DOHH2 (cell line): ENCODE data around the gene ERN1.

Source experiments
- H3F3A ChIP-seq: fragments of 200-600 bp; sonication (generic), shearing (Covaris generic); 2 replicates; pipeline ENCODE4 v1.6.0; 2016; ENCODE audit warnings: antibody characterized with exemption, mild to moderate bottlenecking; ENCODE audit not compliant: control insufficient read depth, insufficient read depth
- H3K27ac ChIP-seq: fragments of 200-600 bp; sonication (generic); 2 replicates; pipeline ENCODE4 v1.5.1; 2014; ENCODE audit warnings: low read depth, mild to moderate bottlenecking, low read length, moderate library complexity
- H3K27me3 ChIP-seq: fragments of 200-600 bp; sonication (generic); 2 replicates; pipeline ENCODE4 v1.6.1; 2014; ENCODE audit warnings: mild to moderate bottlenecking, low read length, mixed read lengths; ENCODE audit not compliant: control insufficient read depth
- H3K36me3 ChIP-seq: fragments of 200-600 bp; sonication (generic); 2 replicates; pipeline ENCODE4 v1.6.1; 2014; ENCODE audit warnings: mild to moderate bottlenecking, low read length, moderate library complexity, mixed read lengths; ENCODE audit not compliant: control insufficient read depth
- H3K4me1 ChIP-seq: fragments of 200-600 bp; sonication (generic); 2 replicates; pipeline ENCODE4 v1.6.1; 2014; ENCODE audit warnings: mild to moderate bottlenecking, low read length, mixed read lengths; ENCODE audit not compliant: control insufficient read depth
- H3K4me2 ChIP-seq: fragments of 200-600 bp; sonication (generic); 2 replicates; pipeline ENCODE4 v1.6.0; 2014; ENCODE audit warnings: mild to moderate bottlenecking, low read length, moderate library complexity
- H3K4me3 ChIP-seq: fragments of 200-600 bp; sonication (generic); 2 replicates; pipeline ENCODE4 v1.5.1; 2014; ENCODE audit warnings: mild to moderate bottlenecking, low read length, mixed read lengths
- H3K79me2 ChIP-seq: fragments of 200-600 bp; sonication (generic); 2 replicates; pipeline ENCODE4 v1.6.1; 2014; ENCODE audit warnings: mild to moderate bottlenecking, low read length, mixed read lengths; ENCODE audit not compliant: control insufficient read depth
- H3K9me2 ChIP-seq: fragments of 200-600 bp; sonication (generic); replicated peaks from 2 replicates; pipeline ENCODE4 v1.6.1; 2014; ENCODE audit warnings: mild to moderate bottlenecking, low read length, mixed read lengths; ENCODE audit not compliant: control insufficient read depth
- H3K9me3 ChIP-seq: fragments of 200-600 bp; sonication (generic); 2 replicates; pipeline ENCODE4 v1.6.1; 2014; ENCODE audit warnings: antibody characterized with exemption, low read length, mixed read lengths; ENCODE audit not compliant: control insufficient read depth, insufficient read depth
- H4K20me1 ChIP-seq: fragments of 200-600 bp; sonication (generic); 2 replicates; pipeline ENCODE4 v1.6.0; 2014; ENCODE audit warnings: low read depth, mild to moderate bottlenecking, antibody characterized with exemption, low read length, moderate library complexity; ENCODE audit not compliant: control insufficient read depth, insufficient read depth
- EZH2phosphoT487 ChIP-seq: fragments of 200-600 bp; sonication (generic); IDR thresholded peaks from 2 replicates; pipeline ENCODE4 v1.6.1; 2017; ENCODE audit warnings: borderline replicate concordance, mild to moderate bottlenecking, antibody characterized with exemption, low read length, moderate library complexity, mixed read lengths
- TF ChIP-seq, protein P1 (sequence below): fragments of 200-600 bp; sonication (generic); IDR thresholded peaks from one replicate; pipeline ENCODE4 v1.5.1; 2014; ENCODE audit warnings: antibody characterized with exemption, mild to moderate bottlenecking, low read depth, low read length; ENCODE audit not compliant: poor library complexity, severe bottlenecking

The ERN1 gene

DNA sequence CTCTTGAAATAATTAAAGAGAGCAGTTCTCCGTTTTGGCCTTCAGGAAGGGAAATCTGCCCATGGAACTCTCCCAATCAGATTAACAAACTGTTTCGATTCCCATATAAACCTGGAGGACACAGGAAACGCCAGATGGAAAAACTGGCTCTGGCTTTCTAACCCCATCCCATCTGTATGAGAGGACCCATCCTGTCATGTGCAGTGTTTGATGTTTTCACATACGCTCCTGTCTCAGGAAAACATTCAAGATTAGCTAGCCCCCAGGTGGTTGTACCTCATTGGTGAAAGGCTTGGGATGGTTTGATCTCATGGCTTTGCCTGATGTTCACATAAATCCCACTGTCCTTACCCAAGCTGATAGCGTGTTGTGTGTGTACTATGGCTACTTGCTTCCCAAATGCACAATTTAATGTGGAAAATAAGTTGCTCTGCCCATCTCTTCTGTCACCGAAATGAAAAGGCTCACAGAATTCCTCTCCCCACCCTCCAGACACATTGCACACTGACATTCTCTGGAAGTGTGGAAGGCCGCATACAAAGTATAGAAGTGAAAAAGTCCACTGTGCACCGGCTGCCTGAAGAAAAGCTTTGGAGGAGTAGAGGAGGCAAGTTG, 18.2 kb upstream of the ERN1 start:
- Histone ChIP-seq H4K20me1 (no peaks in the 10 kb centered on the region), H3K9me3 (no peaks in the 10 kb centered on the region), H3K9me2 (no peaks in the 10 kb centered on the region), H3K36me3 (peaks cover 35% of the 10 kb centered on the region), H3K27ac (peak overlapping the region; percentile 90), H3K27me3 (no peaks in the 10 kb centered on the region), H3F3A (peaks cover 48% of the 10 kb centered on the region), H3K4me2 (no peak overlapping the region), H3K4me1 (peaks cover 21% of the 10 kb centered on the region), H3K4me3 (no peak overlapping the region), H3K79me2 (peaks cover 14% of the 10 kb centered on the region)
- TF ChIP-seq, protein P1, sequence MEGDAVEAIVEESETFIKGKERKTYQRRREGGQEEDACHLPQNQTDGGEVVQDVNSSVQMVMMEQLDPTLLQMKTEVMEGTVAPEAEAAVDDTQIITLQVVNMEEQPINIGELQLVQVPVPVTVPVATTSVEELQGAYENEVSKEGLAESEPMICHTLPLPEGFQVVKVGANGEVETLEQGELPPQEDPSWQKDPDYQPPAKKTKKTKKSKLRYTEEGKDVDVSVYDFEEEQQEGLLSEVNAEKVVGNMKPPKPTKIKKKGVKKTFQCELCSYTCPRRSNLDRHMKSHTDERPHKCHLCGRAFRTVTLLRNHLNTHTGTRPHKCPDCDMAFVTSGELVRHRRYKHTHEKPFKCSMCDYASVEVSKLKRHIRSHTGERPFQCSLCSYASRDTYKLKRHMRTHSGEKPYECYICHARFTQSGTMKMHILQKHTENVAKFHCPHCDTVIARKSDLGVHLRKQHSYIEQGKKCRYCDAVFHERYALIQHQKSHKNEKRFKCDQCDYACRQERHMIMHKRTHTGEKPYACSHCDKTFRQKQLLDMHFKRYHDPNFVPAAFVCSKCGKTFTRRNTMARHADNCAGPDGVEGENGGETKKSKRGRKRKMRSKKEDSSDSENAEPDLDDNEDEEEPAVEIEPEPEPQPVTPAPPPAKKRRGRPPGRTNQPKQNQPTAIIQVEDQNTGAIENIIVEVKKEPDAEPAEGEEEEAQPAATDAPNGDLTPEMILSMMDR, result no peak

- peaks cover 48% of the 10 kb centered on the region for H3F3A ChIP-seq
- TF ChIP-seq EZH2phosphoT487, result no peak
- TF ChIP-seq, protein P1, result no peak
Measured at GRCh38 chr17:64147110-64148016, 17.4 kb upstream of the ERN1 start.

GRCh38 chr17:64146418-64147109, 16.6 kb upstream of the ERN1 start:
- Histone ChIP-seq H4K20me1 (no peaks in the 10 kb centered on the region), H3K4me2 (peak overlapping the region; percentile 92), H3K27ac (peak overlapping the region; percentile 90), H3K36me3 (peaks cover 30% of the 10 kb centered on the region), H3K9me2 (no peaks in the 10 kb centered on the region), H3K79me2 (peaks cover 14% of the 10 kb centered on the region), H3K9me3 (no peaks in the 10 kb centered on the region), H3K4me1 (peaks cover 21% of the 10 kb centered on the region), H3K27me3 (no peaks in the 10 kb centered on the region), H3F3A (peaks cover 46% of the 10 kb centered on the region), H3K4me3 (peak overlapping the region; percentile 90)
- no peak for TF ChIP-seq EZH2phosphoT487
- TF ChIP-seq, protein P1, result no peak

More at GRCh38 chr17:64147110-64148016, 17.4 kb upstream of the ERN1 start:
- Histone ChIP-seq H4K20me1 (no peaks in the 10 kb centered on the region), H3K9me3 (no peaks in the 10 kb centered on the region), H3K79me2 (peaks cover 14% of the 10 kb centered on the region), H3K9me2 (no peaks in the 10 kb centered on the region), H3K27ac (peak overlapping the region; percentile 90), H3K4me2 (peak overlapping the region; percentile 92), H3K27me3 (no peaks in the 10 kb centered on the region), H3K4me3 (peak overlapping the region; percentile 90), H3K36me3 (peaks cover 33% of the 10 kb centered on the region), H3K4me1 (peaks cover 21% of the 10 kb centered on the region)
